ENCODE results near the gene WDR3.

GRCh38 chr1:117897551-117897950 lies 32.0 kb upstream of the WDR3 start:
- TF ChIP-seq POLR2AphosphoS5 (IDR thresholded peaks at IDR 0.05; ENCODE audit: low read depth, low read length), result no peak
- TF ChIP-seq, protein P1, sequence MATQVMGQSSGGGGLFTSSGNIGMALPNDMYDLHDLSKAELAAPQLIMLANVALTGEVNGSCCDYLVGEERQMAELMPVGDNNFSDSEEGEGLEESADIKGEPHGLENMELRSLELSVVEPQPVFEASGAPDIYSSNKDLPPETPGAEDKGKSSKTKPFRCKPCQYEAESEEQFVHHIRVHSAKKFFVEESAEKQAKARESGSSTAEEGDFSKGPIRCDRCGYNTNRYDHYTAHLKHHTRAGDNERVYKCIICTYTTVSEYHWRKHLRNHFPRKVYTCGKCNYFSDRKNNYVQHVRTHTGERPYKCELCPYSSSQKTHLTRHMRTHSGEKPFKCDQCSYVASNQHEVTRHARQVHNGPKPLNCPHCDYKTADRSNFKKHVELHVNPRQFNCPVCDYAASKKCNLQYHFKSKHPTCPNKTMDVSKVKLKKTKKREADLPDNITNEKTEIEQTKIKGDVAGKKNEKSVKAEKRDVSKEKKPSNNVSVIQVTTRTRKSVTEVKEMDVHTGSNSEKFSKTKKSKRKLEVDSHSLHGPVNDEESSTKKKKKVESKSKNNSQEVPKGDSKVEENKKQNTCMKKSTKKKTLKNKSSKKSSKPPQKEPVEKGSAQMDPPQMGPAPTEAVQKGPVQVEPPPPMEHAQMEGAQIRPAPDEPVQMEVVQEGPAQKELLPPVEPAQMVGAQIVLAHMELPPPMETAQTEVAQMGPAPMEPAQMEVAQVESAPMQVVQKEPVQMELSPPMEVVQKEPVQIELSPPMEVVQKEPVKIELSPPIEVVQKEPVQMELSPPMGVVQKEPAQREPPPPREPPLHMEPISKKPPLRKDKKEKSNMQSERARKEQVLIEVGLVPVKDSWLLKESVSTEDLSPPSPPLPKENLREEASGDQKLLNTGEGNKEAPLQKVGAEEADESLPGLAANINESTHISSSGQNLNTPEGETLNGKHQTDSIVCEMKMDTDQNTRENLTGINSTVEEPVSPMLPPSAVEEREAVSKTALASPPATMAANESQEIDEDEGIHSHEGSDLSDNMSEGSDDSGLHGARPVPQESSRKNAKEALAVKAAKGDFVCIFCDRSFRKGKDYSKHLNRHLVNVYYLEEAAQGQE (IDR thresholded peaks at IDR 0.05; ENCODE audit: insufficient read depth in 1 of 2, low read depth in 2 of 2, low read length in 2 of 2), result no peak
- TF ChIP-seq TAF1 (IDR thresholded peaks at IDR 0.05; ENCODE audit: borderline replicate concordance, insufficient read depth, low read length), result no peak
- no peak for TF ChIP-seq SIN3A (IDR thresholded peaks at IDR 0.05; ENCODE audit: borderline replicate concordance, insufficient read depth, low read length)
- TF ChIP-seq FOXP2 (optimal IDR thresholded peaks at IDR 0.05; ENCODE audit: borderline replicate concordance, extremely low read depth, extremely low read length, insufficient read depth), result no peak

Data from PFSK-1 (cell line).